SU-DHL-6 (cell line): Measurements from ENCODE around the gene SAFB.

ENCODE experiments used
- H2AFZ ChIP-seq: fragments of 200-600 bp; sonication (generic); 2 replicates; pipeline ENCODE4 v1.6.1; 2014; ENCODE audit warnings: low read depth, mild to moderate bottlenecking, moderate library complexity, mixed read lengths, antibody characterized with exemption, low read length; ENCODE audit not compliant: severe bottlenecking
- H3F3A ChIP-seq: fragments of 200-600 bp; shearing (Covaris generic); 2 replicates; pipeline ENCODE4 v1.6.0; 2016; ENCODE audit warnings: antibody characterized with exemption, mild to moderate bottlenecking; ENCODE audit not compliant: insufficient read depth
- H3K27ac ChIP-seq: fragments of 200-600 bp; sonication (generic); 2 replicates; pipeline ENCODE4 v1.5.1; 2016; ENCODE audit warnings: low read depth, mild to moderate bottlenecking, low read length, moderate library complexity, mixed read lengths
- H3K27me3 ChIP-seq: fragments of 200-600 bp; sonication (generic), shearing (Covaris generic); 2 replicates; pipeline ENCODE4 v1.6.0; 2014; ENCODE audit warnings: mild to moderate bottlenecking, low read length
- H3K36me3 ChIP-seq: fragments of 200-600 bp; sonication (generic); 2 replicates; pipeline ENCODE4 v1.6.1; 2014; ENCODE audit warnings: mild to moderate bottlenecking, low read length, mixed read lengths
- H3K4me2 ChIP-seq: fragments of 300-600, 200-600 bp; shearing (Covaris generic), sonication (generic); 2 replicates; pipeline ENCODE4 v1.6.0; 2014; ENCODE audit warnings: low read length, low read depth, mild to moderate bottlenecking; ENCODE audit not compliant: poor library complexity, severe bottlenecking
- H3K4me3 ChIP-seq: fragments of 200-600 bp; sonication (generic); 2 replicates; pipeline ENCODE4 v1.5.1; 2014; ENCODE audit warnings: antibody characterized with exemption, low read length, mild to moderate bottlenecking, mixed read lengths; ENCODE audit not compliant: insufficient read depth, poor library complexity, severe bottlenecking
- H3K79me2 ChIP-seq: fragments of 200-600 bp; sonication (generic); 2 replicates; pipeline ENCODE4 v1.6.1; 2014; ENCODE audit warnings: mild to moderate bottlenecking, low read length, moderate library complexity; ENCODE audit not compliant: insufficient read depth
- H3K9ac ChIP-seq: fragments of 200-600 bp; sonication (generic); 2 replicates; pipeline ENCODE4 v1.7.0; 2014; ENCODE audit warnings: mild to moderate bottlenecking, low read length
- H3K9me2 ChIP-seq: fragments of 200-600 bp; sonication (generic); replicated peaks from 2 replicates; pipeline ENCODE4 v1.6.1; 2014; ENCODE audit warnings: low read length; ENCODE audit not compliant: insufficient read depth
- H3K9me3 ChIP-seq: fragments of 200-600 bp; sonication (generic); 2 replicates; pipeline ENCODE4 v1.6.1; 2014; ENCODE audit warnings: low read length, mixed read lengths; ENCODE audit not compliant: insufficient read depth
- H4K20me1 ChIP-seq: fragments of 200-600 bp; sonication (generic); 2 replicates; pipeline ENCODE4 v1.6.1; 2014; ENCODE audit warnings: low read depth, mild to moderate bottlenecking, antibody characterized with exemption, low read length, moderate library complexity, mixed read lengths
- EZH2phosphoT487 ChIP-seq: fragments of 200-600 bp; sonication (generic), shearing (Covaris generic); conservative IDR thresholded peaks from 2 replicates; pipeline ENCODE4 v1.6.1; 2018; ENCODE audit warnings: mild to moderate bottlenecking, antibody characterized with exemption, low read length, moderate library complexity, mixed read lengths
- TF ChIP-seq, protein P1 (sequence below): fragments of 200-600 bp; sonication (generic); IDR thresholded peaks from one replicate; pipeline ENCODE4 v1.5.1; 2017; ENCODE audit warnings: antibody characterized with exemption, mild to moderate bottlenecking, low read length, moderate library complexity; ENCODE audit not compliant: insufficient read depth, poor library complexity, severe bottlenecking

Gene SAFB

DNA sequence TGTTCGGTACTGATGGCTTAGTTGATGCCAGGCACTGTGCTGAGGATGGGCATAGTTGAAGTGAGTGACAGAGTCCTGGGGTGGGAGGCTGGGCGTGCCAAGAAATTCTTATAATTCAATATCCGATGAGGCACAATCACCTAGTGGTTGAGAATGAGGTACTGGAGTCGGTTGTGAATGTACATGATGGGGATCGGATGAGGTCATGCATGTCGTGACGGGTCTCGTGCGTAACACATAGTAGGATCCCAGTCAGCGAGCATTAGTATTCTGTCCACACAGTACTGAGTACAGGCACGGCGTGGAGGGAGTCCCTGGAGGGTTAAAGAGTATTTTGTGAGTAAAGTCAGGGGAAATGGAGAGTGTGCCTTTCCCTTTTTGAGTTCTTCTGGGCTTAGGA lies 2.8 kb downstream of the SAFB start:
- no peaks in the 10 kb centered on the region for H3K9me2 ChIP-seq
- peaks cover 39% of the 10 kb centered on the region for H4K20me1 ChIP-seq
- peaks cover 30% of the 10 kb centered on the region for H3K36me3 ChIP-seq

DNA sequence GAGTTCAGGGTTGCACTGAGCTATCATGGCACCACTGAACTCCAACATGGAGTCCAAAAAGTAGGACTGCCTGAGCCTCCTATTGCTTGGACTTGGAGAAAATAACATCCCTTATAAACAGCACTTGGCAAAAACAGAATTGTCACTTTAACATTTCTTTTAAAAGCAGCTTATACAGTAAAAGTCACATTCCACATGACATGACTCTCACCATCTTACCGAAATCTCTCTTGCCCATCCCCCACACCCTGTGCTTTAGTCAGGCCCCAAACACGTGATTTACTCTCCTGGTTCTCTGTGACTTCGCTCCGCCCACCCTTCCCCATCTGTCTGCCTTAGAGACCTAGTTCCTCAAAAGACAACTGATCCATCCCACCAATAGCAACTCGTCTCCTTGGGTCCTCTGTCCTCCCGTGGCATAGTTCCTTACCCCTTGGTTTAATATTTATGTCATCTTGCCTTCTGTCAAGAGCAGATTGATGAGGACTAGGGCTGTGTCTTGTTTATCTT lies 4.6 kb downstream of the SAFB start:
- no peak overlapping the region for H3K4me3 ChIP-seq
- H3K36me3 ChIP-seq: peaks cover 36% of the 10 kb centered on the region
- H3K9ac ChIP-seq: no peak overlapping the region
- H2AFZ ChIP-seq: no peak overlapping the region
- H3K79me2 ChIP-seq: peaks cover 97% of the 10 kb centered on the region
- H3K4me2 ChIP-seq: no peak overlapping the region
- no peaks in the 10 kb centered on the region for H3K27me3 ChIP-seq
- 0 out of 2 replicates have a peak, but pooled peaks cover 13% of the 10 kb centered on the region for H3F3A ChIP-seq
- H3K9me3 ChIP-seq: no peaks in the 10 kb centered on the region
- peaks cover 54% of the 10 kb centered on the region for H4K20me1 ChIP-seq
- no peak overlapping the region for H3K27ac ChIP-seq
- TF ChIP-seq EZH2phosphoT487: no peak
- TF ChIP-seq, protein P1, sequence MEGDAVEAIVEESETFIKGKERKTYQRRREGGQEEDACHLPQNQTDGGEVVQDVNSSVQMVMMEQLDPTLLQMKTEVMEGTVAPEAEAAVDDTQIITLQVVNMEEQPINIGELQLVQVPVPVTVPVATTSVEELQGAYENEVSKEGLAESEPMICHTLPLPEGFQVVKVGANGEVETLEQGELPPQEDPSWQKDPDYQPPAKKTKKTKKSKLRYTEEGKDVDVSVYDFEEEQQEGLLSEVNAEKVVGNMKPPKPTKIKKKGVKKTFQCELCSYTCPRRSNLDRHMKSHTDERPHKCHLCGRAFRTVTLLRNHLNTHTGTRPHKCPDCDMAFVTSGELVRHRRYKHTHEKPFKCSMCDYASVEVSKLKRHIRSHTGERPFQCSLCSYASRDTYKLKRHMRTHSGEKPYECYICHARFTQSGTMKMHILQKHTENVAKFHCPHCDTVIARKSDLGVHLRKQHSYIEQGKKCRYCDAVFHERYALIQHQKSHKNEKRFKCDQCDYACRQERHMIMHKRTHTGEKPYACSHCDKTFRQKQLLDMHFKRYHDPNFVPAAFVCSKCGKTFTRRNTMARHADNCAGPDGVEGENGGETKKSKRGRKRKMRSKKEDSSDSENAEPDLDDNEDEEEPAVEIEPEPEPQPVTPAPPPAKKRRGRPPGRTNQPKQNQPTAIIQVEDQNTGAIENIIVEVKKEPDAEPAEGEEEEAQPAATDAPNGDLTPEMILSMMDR: no peak
- no peaks in the 10 kb centered on the region for H3K9me2 ChIP-seq

More for the DNA sequence above, 2.8 kb downstream of the SAFB start:
- no peaks in the 10 kb centered on the region for H3K27me3 ChIP-seq
- no peak for TF ChIP-seq EZH2phosphoT487
- TF ChIP-seq, protein P1: no peak
- H3K9me3 ChIP-seq: no peaks in the 10 kb centered on the region
- H3K9ac ChIP-seq: peak overlapping the region; percentile 95; the same call in 1 of the 2 replicates
- H3K4me2 ChIP-seq: peak overlapping the region; percentile 82
- H3K79me2 ChIP-seq: peaks cover 97% of the 10 kb centered on the region
- H3K27ac ChIP-seq: no peak overlapping the region
- H2AFZ ChIP-seq: no peak overlapping the region
- H3K4me3 ChIP-seq: no peak overlapping the region
- H3F3A ChIP-seq: 0 out of 2 replicates have a peak, but pooled peaks cover 13% of the 10 kb centered on the region

DNA sequence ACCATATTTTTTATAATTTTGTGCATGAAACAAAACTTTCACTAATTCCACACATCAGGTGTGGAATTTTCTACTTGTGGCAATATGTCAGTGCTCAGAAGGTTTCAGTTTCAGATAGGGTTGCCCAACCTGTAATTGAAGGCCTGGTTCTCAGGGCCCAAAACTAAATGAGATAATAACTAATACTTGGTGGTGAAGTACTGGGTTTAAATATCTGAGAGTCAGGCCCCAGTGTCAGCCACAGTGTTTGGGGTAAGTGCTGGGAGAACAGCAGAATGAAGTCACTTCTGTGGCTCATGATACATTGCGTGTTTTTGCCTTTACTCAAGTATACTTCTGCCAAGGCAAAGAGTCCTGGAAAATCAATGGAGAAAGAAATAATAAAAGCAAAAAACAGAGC lies 5.6 kb downstream of the SAFB start:
- H3K9me3 ChIP-seq: no peaks in the 10 kb centered on the region
- 0 out of 2 replicates have a peak, but pooled peaks cover 13% of the 10 kb centered on the region for H3F3A ChIP-seq
- H3K9ac ChIP-seq: no peak overlapping the region
- no peak overlapping the region for H3K4me3 ChIP-seq
- TF ChIP-seq, protein P1: no peak
- no peak for TF ChIP-seq EZH2phosphoT487
- H3K79me2 ChIP-seq: peaks cover 100% of the 10 kb centered on the region
- H3K27ac ChIP-seq: peak overlapping the region; percentile 18
- no peak overlapping the region for H2AFZ ChIP-seq
- H3K27me3 ChIP-seq: no peaks in the 10 kb centered on the region
- peaks cover 36% of the 10 kb centered on the region for H3K36me3 ChIP-seq
- H4K20me1 ChIP-seq: peaks cover 63% of the 10 kb centered on the region
- no peaks in the 10 kb centered on the region for H3K9me2 ChIP-seq
- peak overlapping the region; percentile 21 for H3K4me2 ChIP-seq
